ENCODE data around the gene PPP1CB.

DNA sequence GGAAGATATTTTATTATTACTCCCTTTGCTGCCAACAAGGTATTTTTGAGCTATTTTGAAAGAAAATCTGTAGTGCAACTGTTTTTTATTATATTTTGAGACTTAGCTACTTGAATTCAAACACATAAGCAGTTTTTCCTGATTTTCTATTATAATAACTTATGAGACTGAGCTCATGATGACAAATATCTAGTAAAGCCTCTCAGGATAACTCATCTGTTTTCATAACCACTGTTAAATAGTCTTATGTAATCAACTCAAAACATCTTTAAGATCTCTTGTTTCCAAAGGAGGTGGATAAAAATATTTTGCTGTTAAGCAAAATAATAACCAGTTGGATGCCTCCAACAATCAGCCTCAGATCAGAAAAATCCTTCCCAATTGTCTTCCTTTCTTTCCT, 21.9 kb upstream of the PPP1CB start:
- TF ChIP-seq RARB (CRISPR knock-in tag; IDR thresholded peaks at IDR 0.05) (no peak), SNAI2 (CRISPR knock-in tag; IDR thresholded peaks at IDR 0.05) (no peak)

Data from SK-N-SH treated with all-trans-retinoic acid at 6 μM for 48 hours (cell line).